Lower lobe of right lung (tissue), 2 donors: ENCODE measurements around the gene BLACAT1. TPM values are rescaled to one million over a fixed set of nuclear protein-coding genes. Genes with fewer than 3 reads are reported as not detected.

Source experiments
- ATAC-seq, 2 donors: fragments of 200-7000 bp; cut with Tn5 transposase; one replicate each; pipeline ENCODE4 v1.9.1; 2020 to 2022; ENCODE audit warnings: mild to moderate bottlenecking in 2 of 2, moderate library complexity in 2 of 2
- DNase-seq: peaks from one replicate; pipeline ENCODE4 v3.0.0-alpha.2; 2020
- H3K27ac ChIP-seq: fragments of 200-600 bp; one replicate; pipeline ENCODE4 v1.8.0; 2022
- H3K27me3 ChIP-seq: fragments of 200-600 bp; one replicate; pipeline ENCODE4 v1.8.0; 2022; ENCODE audit warnings: low read depth
- H3K36me3 ChIP-seq: fragments of 200-600 bp; one replicate; pipeline ENCODE4 v1.8.0; 2022; ENCODE audit warnings: mild to moderate bottlenecking
- H3K4me1 ChIP-seq: fragments of 200-600 bp; one replicate; pipeline ENCODE4 v1.8.0; 2022
- H3K4me3 ChIP-seq: fragments of 200-600 bp; one replicate; pipeline ENCODE4 v1.8.0; 2022; ENCODE audit warnings: mild to moderate bottlenecking
- H3K9me3 ChIP-seq: fragments of 200-600 bp; one replicate; pipeline ENCODE4 v1.8.0; 2022
- intact Hi-C: fragments of 100-400 bp; cut with DNase I; formaldehyde crosslinking; loops from one replicate; pipeline ENCODE4 v1.11.0; 2022
- total RNA-seq: library from RNA; stranded (reverse); fragmentation: NEBNext Ultra II Directional; extraction: Animal tissue kit (Norgen Biotek cat#: 25700); gene quantifications from one replicate; pipeline ENCODE4 v1.2.1, GENCODE V29; 2021
- TF ChIP-seq, protein P1 (sequence below): fragments of 200-600 bp; IDR thresholded peaks from one replicate; pipeline ENCODE4 v1.8.0; 2022; ENCODE audit warnings: antibody characterized with exemption, mild to moderate bottlenecking
- donor health status: DM: no; HTN: yes; CAD: no; lungs with severe emphysema.

The BLACAT1 gene
- total RNA-seq, 1 donor from 2014 or later, result 1.0 TPM

DNA sequence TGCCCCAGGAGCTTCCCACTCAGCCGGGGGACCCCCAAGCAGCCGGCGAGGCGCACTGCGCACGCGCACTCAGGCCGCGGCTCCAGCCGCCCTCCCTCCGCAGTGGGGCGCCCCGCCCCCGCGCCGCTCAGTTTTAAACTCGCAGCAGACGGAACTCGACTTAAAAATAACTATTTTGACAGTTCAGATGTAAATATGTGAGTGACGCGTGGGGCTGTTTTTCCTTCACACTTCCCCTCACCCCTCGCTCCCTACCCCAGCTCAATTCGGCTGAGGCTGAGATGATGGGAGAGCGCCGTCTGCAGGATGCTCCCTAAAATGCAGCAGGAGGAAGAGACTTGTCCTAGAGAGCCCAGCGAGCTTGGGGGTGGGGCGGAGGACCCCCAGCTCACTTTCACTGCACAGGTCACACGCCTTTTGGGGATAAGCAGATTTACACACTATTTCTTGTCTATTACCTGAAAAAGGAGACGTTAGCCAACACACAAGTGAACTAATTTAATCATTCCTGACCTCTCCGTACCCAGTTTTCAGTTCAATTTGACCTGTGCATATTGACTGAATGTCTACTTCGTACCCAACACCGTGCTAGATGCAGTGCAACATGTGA lies 25.0 kb downstream of the BLACAT1 start:
- ATAC-seq (peak; percentile 76 to 84), DNase-seq (peak; percentile 66)
- TF ChIP-seq, protein P1, sequence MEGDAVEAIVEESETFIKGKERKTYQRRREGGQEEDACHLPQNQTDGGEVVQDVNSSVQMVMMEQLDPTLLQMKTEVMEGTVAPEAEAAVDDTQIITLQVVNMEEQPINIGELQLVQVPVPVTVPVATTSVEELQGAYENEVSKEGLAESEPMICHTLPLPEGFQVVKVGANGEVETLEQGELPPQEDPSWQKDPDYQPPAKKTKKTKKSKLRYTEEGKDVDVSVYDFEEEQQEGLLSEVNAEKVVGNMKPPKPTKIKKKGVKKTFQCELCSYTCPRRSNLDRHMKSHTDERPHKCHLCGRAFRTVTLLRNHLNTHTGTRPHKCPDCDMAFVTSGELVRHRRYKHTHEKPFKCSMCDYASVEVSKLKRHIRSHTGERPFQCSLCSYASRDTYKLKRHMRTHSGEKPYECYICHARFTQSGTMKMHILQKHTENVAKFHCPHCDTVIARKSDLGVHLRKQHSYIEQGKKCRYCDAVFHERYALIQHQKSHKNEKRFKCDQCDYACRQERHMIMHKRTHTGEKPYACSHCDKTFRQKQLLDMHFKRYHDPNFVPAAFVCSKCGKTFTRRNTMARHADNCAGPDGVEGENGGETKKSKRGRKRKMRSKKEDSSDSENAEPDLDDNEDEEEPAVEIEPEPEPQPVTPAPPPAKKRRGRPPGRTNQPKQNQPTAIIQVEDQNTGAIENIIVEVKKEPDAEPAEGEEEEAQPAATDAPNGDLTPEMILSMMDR, result peak; percentile 75
- no peaks in the 10 kb centered on the region for H3K36me3 ChIP-seq
- H3K27me3 ChIP-seq, result no peaks in the 10 kb centered on the region
- H3K9me3 ChIP-seq, result no peaks in the 10 kb centered on the region
- no peak overlapping the region for H3K27ac ChIP-seq
- intact Hi-C loops, result no loop called here
- peak overlapping the region; percentile 57 for H3K4me3 ChIP-seq
- H3K4me1 ChIP-seq, result peaks cover 7% of the 10 kb centered on the region

DNA sequence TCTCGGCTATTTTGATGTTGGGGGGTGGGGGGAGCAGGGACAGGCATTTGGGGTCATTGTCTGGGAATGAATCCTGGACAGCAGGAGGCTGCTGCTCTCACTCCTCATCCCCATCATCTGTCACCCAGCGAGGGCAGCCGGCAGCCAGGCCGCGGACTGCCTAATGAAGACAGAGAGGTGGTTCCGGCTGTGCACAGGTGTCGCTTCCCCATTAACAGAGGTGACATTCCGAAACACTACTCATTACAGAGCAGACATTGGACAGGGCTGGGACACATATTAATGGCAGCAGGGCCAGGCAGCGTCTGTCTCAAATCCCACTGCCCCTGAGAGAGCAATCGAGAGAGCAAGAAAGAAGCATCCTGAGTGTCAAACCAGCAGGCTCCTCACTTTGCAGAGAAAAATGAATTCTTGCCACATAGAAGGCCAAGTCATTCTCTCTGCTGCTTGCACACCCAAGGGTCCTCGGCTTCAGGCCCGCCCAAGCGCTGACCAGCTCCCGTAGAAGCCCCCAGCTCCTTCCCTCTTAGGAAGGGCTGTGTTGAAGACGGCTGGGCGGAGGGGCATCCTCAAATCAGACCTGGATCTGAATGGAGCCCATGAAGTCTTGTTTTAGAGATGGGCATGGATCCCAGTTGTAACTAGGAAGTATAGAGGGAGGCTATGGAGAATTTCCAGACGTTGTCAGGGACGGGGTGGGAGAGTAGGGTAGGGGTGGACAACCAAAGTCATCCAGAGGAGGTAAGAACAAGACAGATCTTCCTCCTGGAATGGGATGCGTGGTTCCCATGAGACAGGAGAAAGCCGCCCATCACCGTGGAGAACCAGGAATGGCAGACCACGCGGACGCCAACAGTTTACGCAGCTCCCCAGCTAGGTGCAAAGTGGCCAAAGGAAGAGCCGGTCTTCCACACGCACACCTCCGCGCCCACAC lies 25.8 kb downstream of the BLACAT1 start:
- Histone ChIP-seq H3K27me3 (no peaks in the 10 kb centered on the region), H3K36me3 (no peaks in the 10 kb centered on the region), H3K27ac (no peak overlapping the region), H3K4me3 (peak overlapping the region; percentile 57), H3K4me1 (peaks cover 7% of the 10 kb centered on the region), H3K9me3 (no peaks in the 10 kb centered on the region)
- DNase-seq (no peak), ATAC-seq (peak in 1 of 2 donors; percentile 30)
- intact Hi-C loops, result no loop called here
- TF ChIP-seq, protein P1, result no peak

DNA sequence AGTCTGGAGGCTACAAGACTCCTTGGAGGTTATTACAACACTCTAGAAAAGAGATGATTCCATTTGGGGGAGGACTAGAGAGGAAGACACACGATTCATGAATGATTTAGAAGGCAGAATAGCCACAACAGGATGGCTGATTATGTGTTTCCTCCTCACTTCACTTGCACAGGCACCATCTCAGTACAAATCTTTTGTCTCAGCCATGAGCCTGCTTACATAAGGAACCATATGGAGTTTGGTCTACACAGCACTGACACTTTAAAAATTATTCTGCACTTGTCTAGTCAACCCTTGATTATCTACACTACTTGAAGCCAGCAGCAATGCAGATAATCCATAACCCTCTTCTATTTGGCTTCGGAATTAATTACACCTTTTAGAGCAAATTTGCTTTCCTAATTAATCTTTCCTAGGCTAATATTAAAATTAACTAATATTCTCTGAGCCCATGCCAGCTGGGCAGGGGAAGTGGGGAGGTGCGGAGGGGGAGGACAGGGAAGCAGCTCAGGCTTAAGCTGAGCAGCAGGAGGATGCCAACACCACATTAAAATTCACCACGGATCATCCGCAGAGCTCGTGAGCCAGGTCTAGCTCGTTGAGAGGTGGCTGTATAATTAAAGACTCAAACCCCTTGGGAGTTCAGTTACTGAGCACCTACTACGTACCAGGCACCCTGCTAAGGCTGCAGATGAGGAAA lies 30.8 kb downstream of the BLACAT1 start:
- ATAC-seq, result no peak
- intact Hi-C loops, result no loop called here
- Histone ChIP-seq H3K9me3 (no peaks in the 10 kb centered on the region), H3K27ac (no peak overlapping the region), H3K4me3 (no peak overlapping the region), H3K36me3 (no peaks in the 10 kb centered on the region), H3K4me1 (no peaks in the 10 kb centered on the region), H3K27me3 (no peaks in the 10 kb centered on the region)
- TF ChIP-seq, protein P1, result no peak
- DNase-seq, result no peak

DNA sequence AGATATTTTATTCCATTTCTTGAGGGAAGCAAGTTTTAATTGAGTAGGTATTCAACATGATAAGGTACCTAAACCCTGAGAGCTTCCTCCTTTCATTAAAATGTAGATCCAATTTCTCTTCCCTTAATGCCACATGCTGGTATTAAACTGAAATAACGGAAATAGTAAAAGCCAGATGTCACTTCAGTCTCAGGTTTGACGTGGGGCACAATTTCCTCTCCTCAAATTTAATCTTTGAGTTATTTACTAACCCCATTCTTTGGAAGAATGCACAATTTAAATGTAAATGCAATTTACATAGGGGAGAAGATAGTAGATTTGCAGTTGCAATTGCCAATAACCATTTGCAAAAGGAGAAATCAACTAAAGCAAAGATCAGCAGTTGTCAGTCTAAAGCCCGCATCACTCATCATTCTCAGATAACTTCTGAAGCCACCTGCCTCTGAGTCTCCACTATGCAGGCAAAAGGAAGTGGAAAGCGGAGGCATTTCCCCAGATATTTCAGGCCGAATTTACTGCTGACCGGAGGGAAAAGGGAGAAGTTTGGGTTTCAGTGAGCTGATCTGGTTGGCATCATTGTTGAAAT lies 31.9 kb downstream of the BLACAT1 start:
- DNase-seq (no peak), ATAC-seq (no peak)
- no peaks in the 10 kb centered on the region for H3K9me3 ChIP-seq
- no peaks in the 10 kb centered on the region for H3K27me3 ChIP-seq
- H3K27ac ChIP-seq, result no peak overlapping the region
- TF ChIP-seq, protein P1, result no peak
- H3K36me3 ChIP-seq, result no peaks in the 10 kb centered on the region
- no peaks in the 10 kb centered on the region for H3K4me1 ChIP-seq
- intact Hi-C loops, result no loop called here
- H3K4me3 ChIP-seq, result no peak overlapping the region

DNA sequence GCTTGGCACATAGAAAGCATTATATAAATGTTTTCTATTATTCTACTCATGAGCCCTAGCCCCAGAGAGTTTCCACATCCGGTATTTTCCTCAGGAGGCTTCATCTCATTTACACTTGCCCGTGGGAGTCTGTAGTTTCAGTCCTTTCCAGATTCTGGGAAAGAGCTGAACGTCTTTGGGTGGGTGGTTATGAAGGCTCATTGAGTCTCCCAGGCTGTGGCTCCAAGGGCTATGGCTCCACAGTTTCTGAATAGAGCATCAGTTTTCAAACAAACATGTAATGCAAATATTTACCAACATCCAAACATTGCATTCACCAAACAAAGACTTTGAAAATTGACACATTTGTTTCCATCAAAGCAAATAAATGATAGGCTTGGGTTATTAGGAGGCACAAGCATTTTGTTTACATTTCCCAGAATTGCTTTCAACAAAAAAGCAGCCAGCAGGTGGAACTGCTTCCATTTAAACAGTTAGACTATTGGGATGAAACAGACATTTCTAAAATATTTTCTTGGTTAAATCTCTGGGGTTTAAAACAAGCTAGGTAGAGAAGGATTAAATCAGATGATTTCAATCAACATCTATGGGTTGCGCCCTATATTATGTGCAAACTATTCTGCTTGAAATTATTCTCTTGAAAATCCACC lies 32.7 kb downstream of the BLACAT1 start:
- intact Hi-C loops, result no loop called here
- H3K4me3 ChIP-seq, result no peak overlapping the region
- H3K4me1 ChIP-seq, result no peaks in the 10 kb centered on the region
- H3K27me3 ChIP-seq, result no peaks in the 10 kb centered on the region
- H3K36me3 ChIP-seq, result no peaks in the 10 kb centered on the region
- no peak overlapping the region for H3K27ac ChIP-seq
- DNase-seq (no peak), ATAC-seq (no peak)
- H3K9me3 ChIP-seq, result no peaks in the 10 kb centered on the region
- TF ChIP-seq, protein P1, result no peak
